ENCODE measurements around the gene ZNF789.

ZNF789 gene

DNA sequence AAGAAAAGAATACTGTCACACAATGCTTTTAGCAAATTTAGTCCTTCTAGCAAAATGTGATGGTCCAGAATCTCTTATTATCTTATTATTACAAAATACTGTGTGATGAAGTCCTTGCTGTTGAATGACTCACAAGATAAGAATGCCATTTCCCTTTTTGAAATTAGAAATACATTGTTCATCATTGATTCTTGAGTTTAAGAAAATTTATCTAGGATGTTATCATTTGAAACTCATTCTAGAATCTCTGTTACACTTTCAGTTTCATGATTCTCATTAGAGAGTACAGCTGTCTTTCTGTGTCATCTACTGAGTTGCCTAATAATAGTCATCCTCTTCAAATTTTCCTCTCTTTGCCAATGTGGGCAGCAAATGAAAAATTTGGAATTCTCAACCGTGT is 41.4 kb downstream of the ZNF789 start:
- no peak for DNase-seq

DNA sequence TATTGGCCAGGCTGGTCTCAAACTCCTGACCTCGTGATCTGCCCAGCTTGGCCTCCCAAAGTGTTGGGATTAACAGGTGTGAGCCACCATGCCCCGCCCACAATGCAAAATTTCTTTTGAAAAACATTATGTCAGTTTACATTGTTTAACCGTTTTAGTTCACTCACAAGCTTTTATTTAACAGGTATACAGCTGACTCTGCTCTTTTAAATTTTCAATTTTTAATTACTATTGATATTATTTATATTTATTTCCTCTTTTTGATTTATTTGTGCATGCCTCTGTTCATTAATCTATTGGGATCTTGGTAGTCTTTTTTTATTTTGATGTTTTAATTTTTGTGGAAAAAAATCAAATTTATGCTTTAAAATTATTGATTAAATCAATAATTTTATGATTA is 48.7 kb downstream of the ZNF789 start:
- no peak for DNase-seq

DNA sequence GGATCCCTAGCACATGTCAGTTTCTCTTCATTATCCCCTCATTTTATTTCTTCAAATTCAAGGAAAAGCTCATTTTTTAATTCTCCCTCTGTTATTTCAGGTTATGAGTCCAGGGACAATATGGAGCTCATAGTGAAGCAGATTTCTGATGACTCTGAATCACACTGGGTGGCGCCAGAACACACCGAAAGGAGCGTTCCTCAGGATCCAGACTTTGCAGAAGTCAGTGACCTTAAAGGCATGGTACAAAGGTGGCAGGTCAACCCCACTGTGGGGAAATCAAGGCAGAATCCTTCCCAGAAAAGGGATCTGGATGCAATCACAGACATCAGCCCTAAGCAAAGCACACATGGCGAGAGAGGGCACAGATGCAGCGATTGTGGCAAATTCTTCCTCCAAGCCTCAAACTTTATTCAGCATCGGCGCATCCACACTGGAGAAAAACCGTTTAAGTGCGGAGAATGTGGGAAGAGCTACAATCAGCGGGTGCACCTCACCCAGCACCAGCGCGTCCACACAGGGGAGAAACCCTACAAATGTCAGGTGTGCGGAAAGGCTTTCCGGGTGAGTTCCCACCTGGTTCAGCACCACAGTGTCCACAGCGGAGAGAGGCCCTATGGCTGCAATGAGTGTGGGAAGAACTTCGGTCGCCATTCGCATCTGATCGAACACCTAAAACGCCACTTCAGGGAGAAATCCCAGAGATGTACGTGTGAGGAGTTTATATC is 53.2 kb downstream of the ZNF789 start:
- peak; percentile 27 for DNase-seq

DNA sequence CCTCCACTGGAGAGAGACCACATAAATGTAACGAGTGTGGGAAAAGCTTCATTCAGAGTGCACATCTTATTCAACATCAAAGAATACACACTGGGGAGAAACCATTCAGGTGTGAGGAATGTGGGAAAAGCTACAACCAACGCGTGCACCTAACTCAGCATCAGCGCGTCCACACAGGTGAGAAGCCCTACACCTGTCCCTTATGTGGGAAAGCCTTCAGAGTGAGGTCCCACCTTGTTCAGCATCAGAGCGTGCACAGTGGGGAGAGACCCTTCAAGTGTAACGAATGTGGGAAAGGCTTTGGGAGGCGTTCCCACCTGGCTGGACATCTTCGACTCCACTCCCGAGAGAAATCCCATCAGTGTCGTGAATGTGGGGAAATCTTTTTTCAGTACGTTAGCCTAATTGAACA is 58.7 kb downstream of the ZNF789 start:
- no peak for DNase-seq

DNA sequence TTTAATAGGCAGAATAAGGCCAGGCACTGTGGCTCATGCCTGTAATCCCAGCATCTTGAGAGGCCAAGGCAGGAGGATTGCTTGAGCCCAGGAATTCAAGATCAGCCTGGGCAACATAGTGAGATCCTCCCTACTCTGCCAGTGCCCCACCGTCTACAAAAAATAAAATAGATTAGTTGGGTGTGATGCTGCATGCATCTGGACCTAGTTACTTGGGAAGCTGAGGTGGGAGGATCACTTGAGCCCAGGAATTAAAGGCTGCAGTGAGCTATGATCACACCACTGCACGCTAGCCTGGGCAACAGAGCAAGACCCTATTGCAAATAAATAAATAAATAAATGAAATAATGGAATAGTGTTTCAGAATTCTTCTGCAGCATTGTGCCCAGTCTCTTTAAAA is 63.0 kb downstream of the ZNF789 start:
- no peak for DNase-seq
